Measurements from ENCODE around the gene ADAMTS10. TPM values are rescaled to one million over a fixed set of nuclear protein-coding genes. Genes with fewer than 3 reads are reported as not detected.
A peak's percentile ranks its signal among the peaks of the same experiment; 100 is the strongest.

ADAMTS10 gene
- total and polyA plus RNA-seq, 2 of the 13 experiments (the other 11 are each of a cell fraction or from before 2014, with no cell fraction given): 0.49 to 1.7 TPM

DNA sequence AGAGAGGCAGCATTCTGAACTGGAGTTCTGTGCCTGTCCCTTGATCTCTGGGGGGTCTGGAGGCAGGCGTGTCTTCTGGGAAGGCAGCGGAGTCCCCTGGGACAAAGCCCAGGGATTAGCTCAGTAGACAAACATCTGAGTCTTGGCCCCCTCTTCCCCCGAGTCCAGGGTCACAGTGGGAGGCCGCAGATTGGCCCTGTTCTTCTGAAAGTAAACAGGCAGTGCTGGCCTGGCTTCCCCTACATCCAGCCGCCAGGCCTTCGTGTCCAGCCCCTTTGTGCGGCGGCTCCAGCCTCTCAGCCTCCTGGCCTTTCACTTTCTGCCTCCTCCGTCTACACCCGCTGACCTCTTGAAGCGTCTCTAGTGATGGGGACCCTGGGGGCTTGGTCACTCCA lies 20.9 kb upstream of the ADAMTS10 start (continued):
- TF ChIP-seq RFX1 (IDR thresholded peaks at IDR 0.05): no peak
- TF ChIP-seq, protein P1, sequence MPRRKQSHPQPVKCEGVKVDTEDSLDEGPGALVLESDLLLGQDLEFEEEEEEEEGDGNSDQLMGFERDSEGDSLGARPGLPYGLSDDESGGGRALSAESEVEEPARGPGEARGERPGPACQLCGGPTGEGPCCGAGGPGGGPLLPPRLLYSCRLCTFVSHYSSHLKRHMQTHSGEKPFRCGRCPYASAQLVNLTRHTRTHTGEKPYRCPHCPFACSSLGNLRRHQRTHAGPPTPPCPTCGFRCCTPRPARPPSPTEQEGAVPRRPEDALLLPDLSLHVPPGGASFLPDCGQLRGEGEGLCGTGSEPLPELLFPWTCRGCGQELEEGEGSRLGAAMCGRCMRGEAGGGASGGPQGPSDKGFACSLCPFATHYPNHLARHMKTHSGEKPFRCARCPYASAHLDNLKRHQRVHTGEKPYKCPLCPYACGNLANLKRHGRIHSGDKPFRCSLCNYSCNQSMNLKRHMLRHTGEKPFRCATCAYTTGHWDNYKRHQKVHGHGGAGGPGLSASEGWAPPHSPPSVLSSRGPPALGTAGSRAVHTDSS (CRISPR knock-in tag; conservative IDR thresholded peaks at IDR 0.05): no peak
- TF ChIP-seq ZMYM2 (CRISPR knock-in tag; IDR thresholded peaks at IDR 0.05): peak; percentile 63; the same call in 1 of the 2 replicates
- TF ChIP-seq SRSF1 (optimal IDR thresholded peaks at IDR 0.05; ENCODE audit: low read depth, low read length): no peak
- TF ChIP-seq KMT2B (CRISPR knock-in tag; IDR thresholded peaks at IDR 0.05): no peak
- TF ChIP-seq ZNF317 (CRISPR knock-in tag; IDR thresholded peaks at IDR 0.05): 0 out of 2 replicates have a peak, but pooled peaks have one; percentile 45
- TF ChIP-seq HNRNPLL (IDR thresholded peaks at IDR 0.05; ENCODE audit: low read depth, low read length, poor library complexity, severe bottlenecking): no peak
- TF ChIP-seq ZFP41 (CRISPR knock-in tag; IDR thresholded peaks at IDR 0.05; ENCODE audit: borderline replicate concordance): no peak
- no peak for TF ChIP-seq ZBTB1 (CRISPR knock-in tag; IDR thresholded peaks at IDR 0.05; ENCODE audit: borderline replicate concordance)
- peak; percentile 60 for TF ChIP-seq TEAD3 (CRISPR knock-in tag; optimal IDR thresholded peaks at IDR 0.05; ENCODE audit: borderline replicate concordance)
- TF ChIP-seq ZNF7 (CRISPR knock-in tag; IDR thresholded peaks at IDR 0.05): no peak
- TF ChIP-seq, protein P2, sequence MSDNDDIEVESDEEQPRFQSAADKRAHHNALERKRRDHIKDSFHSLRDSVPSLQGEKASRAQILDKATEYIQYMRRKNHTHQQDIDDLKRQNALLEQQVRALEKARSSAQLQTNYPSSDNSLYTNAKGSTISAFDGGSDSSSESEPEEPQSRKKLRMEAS (IDR thresholded peaks at IDR 0.05): peak; percentile 58
- TF ChIP-seq, protein P3, sequence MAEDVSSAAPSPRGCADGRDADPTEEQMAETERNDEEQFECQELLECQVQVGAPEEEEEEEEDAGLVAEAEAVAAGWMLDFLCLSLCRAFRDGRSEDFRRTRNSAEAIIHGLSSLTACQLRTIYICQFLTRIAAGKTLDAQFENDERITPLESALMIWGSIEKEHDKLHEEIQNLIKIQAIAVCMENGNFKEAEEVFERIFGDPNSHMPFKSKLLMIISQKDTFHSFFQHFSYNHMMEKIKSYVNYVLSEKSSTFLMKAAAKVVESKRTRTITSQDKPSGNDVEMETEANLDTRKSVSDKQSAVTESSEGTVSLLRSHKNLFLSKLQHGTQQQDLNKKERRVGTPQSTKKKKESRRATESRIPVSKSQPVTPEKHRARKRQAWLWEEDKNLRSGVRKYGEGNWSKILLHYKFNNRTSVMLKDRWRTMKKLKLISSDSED (CRISPR knock-in tag; IDR thresholded peaks at IDR 0.05): no peak
- TF ChIP-seq, protein P4, sequence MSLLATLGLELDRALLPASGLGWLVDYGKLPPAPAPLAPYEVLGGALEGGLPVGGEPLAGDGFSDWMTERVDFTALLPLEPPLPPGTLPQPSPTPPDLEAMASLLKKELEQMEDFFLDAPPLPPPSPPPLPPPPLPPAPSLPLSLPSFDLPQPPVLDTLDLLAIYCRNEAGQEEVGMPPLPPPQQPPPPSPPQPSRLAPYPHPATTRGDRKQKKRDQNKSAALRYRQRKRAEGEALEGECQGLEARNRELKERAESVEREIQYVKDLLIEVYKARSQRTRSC (CRISPR knock-in tag; IDR thresholded peaks at IDR 0.05; ENCODE audit: low read depth): no peak
- no peak for TF ChIP-seq FOXM1 (CRISPR knock-in tag; IDR thresholded peaks at IDR 0.05)
- no peak for TF ChIP-seq IKZF4 (CRISPR knock-in tag; IDR thresholded peaks at IDR 0.05; ENCODE audit: borderline replicate concordance, low read depth, not compliant biosample characterization)
- TF ChIP-seq, protein P5, sequence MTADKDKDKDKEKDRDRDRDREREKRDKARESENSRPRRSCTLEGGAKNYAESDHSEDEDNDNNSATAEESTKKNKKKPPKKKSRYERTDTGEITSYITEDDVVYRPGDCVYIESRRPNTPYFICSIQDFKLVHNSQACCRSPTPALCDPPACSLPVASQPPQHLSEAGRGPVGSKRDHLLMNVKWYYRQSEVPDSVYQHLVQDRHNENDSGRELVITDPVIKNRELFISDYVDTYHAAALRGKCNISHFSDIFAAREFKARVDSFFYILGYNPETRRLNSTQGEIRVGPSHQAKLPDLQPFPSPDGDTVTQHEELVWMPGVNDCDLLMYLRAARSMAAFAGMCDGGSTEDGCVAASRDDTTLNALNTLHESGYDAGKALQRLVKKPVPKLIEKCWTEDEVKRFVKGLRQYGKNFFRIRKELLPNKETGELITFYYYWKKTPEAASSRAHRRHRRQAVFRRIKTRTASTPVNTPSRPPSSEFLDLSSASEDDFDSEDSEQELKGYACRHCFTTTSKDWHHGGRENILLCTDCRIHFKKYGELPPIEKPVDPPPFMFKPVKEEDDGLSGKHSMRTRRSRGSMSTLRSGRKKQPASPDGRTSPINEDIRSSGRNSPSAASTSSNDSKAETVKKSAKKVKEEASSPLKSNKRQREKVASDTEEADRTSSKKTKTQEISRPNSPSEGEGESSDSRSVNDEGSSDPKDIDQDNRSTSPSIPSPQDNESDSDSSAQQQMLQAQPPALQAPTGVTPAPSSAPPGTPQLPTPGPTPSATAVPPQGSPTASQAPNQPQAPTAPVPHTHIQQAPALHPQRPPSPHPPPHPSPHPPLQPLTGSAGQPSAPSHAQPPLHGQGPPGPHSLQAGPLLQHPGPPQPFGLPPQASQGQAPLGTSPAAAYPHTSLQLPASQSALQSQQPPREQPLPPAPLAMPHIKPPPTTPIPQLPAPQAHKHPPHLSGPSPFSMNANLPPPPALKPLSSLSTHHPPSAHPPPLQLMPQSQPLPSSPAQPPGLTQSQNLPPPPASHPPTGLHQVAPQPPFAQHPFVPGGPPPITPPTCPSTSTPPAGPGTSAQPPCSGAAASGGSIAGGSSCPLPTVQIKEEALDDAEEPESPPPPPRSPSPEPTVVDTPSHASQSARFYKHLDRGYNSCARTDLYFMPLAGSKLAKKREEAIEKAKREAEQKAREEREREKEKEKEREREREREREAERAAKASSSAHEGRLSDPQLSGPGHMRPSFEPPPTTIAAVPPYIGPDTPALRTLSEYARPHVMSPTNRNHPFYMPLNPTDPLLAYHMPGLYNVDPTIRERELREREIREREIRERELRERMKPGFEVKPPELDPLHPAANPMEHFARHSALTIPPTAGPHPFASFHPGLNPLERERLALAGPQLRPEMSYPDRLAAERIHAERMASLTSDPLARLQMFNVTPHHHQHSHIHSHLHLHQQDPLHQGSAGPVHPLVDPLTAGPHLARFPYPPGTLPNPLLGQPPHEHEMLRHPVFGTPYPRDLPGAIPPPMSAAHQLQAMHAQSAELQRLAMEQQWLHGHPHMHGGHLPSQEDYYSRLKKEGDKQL (CRISPR knock-in tag; IDR thresholded peaks at IDR 0.05; ENCODE audit: low read depth): no peak
- TF ChIP-seq HMGA1 (CRISPR knock-in tag; conservative IDR thresholded peaks at IDR 0.05): no peak
- TF ChIP-seq, protein P6, sequence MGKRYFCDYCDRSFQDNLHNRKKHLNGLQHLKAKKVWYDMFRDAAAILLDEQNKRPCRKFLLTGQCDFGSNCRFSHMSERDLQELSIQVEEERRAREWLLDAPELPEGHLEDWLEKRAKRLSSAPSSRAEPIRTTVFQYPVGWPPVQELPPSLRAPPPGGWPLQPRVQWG (CRISPR knock-in tag; IDR thresholded peaks at IDR 0.05; ENCODE audit: borderline replicate concordance, low read depth): no peak

All from HepG2 (cell line).